ENCODE data around the gene NEK2. TPM values are rescaled to one million over a fixed set of nuclear protein-coding genes. Genes with fewer than 3 reads are reported as not detected.

The NEK2 gene
- total RNA-seq, 1 experiment from 2014 or later: 17.6 TPM

DNA sequence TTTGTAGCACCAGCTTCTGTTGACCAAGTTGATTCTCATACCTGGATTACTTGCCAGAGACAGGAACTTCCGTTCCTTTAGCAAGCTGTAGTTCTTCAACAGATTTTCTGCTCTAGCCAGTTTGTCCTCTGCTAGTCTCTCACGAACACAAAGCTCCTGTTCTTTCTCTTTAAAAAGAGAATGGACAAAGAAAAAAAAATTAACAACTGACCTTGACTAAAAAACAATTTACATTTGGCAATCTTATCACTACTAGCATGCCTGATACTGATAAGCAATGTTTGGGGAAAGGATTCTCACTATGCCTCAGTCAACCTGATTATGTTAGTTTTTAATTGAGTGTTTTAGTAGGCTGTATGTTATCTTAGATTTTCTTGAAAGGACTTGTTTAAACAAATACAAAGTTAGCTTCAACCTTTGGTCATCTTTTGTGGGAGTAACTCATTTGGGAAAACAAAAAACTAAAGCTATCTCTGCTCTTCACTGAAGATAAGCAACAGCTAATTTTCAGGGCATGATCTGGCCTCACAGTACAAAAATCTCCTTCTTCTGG, 8.3 kb downstream of the NEK2 start:
- Mint-ChIP-seq H3K36me3 (ENCODE audit: insufficient read depth in 1 of 3, low read depth in 3 of 3) (peaks cover 13 to 64% (median 49%) of the 10 kb centered on the region in 3 experiments; a peak in 6 of 7 replicates), H3K9me3 (no peaks in the 10 kb centered on the region), H3K27ac (no peak overlapping the region), H3K4me1 (no peaks in the 10 kb centered on the region), H3K4me3 (no peak overlapping the region), H3K27me3 (ENCODE audit: low read depth) (no peaks in the 10 kb centered on the region)
- no peaks in the 10 kb centered on the region; the same call in 1 of the 2 replicates for H3K27me3 ChIP-seq (ENCODE audit: insufficient read depth, low read length)
- H2BK12ac ChIP-seq (ENCODE audit: insufficient read length, low read depth, low read length): no peak overlapping the region
- TF ChIP-seq, protein P1, sequence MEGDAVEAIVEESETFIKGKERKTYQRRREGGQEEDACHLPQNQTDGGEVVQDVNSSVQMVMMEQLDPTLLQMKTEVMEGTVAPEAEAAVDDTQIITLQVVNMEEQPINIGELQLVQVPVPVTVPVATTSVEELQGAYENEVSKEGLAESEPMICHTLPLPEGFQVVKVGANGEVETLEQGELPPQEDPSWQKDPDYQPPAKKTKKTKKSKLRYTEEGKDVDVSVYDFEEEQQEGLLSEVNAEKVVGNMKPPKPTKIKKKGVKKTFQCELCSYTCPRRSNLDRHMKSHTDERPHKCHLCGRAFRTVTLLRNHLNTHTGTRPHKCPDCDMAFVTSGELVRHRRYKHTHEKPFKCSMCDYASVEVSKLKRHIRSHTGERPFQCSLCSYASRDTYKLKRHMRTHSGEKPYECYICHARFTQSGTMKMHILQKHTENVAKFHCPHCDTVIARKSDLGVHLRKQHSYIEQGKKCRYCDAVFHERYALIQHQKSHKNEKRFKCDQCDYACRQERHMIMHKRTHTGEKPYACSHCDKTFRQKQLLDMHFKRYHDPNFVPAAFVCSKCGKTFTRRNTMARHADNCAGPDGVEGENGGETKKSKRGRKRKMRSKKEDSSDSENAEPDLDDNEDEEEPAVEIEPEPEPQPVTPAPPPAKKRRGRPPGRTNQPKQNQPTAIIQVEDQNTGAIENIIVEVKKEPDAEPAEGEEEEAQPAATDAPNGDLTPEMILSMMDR (conservative IDR thresholded peaks at IDR 0.05): no peak
- H2BK20ac ChIP-seq (ENCODE audit: low read depth, low read length, poor library complexity, severe bottlenecking): no peak overlapping the region
- H3T11ph ChIP-seq (ENCODE audit: low read length): no peak overlapping the region
- no peak overlapping the region for H4K5ac ChIP-seq (ENCODE audit: insufficient read length, low read depth, low read length)
- H3K4ac ChIP-seq (ENCODE audit: low read depth, low read length): no peak overlapping the region
- H3K9ac ChIP-seq (ENCODE audit: extremely low read depth, insufficient read length, low read length): no peak overlapping the region
- no peak overlapping the region for H3K23ac ChIP-seq (ENCODE audit: insufficient read length, low read depth, low read length)
- H3K79me1 ChIP-seq (ENCODE audit: insufficient read depth, low read depth, low read length, poor library complexity, severe bottlenecking): no peaks in the 10 kb centered on the region
- H3K9me3 ChIP-seq (ENCODE audit: control insufficient read depth, low read depth, low read length): no peaks in the 10 kb centered on the region
- H4K8ac ChIP-seq (replicated peaks; ENCODE audit: insufficient read length, low read depth, low read length): no peak overlapping the region
- H2BK15ac ChIP-seq (ENCODE audit: low read depth, low read length): no peak overlapping the region
- H4K91ac ChIP-seq (ENCODE audit: insufficient read length, low read depth, low read length): no peak overlapping the region
- H3K27ac ChIP-seq (ENCODE audit: insufficient read length, low read depth, low read length): no peak overlapping the region
- H4K20me1 ChIP-seq (ENCODE audit: control insufficient read depth, insufficient read depth, insufficient read length): no peaks in the 10 kb centered on the region
- no peak overlapping the region for H3K56ac ChIP-seq (ENCODE audit: insufficient read length, low read depth, low read length)
- H3K79me2 ChIP-seq (ENCODE audit: insufficient read depth, low read length): no peaks in the 10 kb centered on the region
- no peak overlapping the region for H3K18ac ChIP-seq (ENCODE audit: insufficient read length, low read depth, low read length)
- WGBS (ENCODE audit: extremely low coverage, insufficient read length, low lambda C conversion rate): no CpG with 5 or more reads among the region's 2 CpGs
- no peak overlapping the region for H3K4me2 ChIP-seq (ENCODE audit: insufficient read depth, insufficient read length, low read length)
- H3K4me1 ChIP-seq (ENCODE audit: insufficient read depth, low read length): no peaks in the 10 kb centered on the region
- no peak overlapping the region for H2AFZ ChIP-seq (ENCODE audit: low read length)
- no peak overlapping the region for H2BK120ac ChIP-seq (ENCODE audit: low read depth, low read length, poor library complexity, severe bottlenecking)
- H2BK5ac ChIP-seq (ENCODE audit: insufficient read length, low read length): no peak overlapping the region
- H2AK5ac ChIP-seq (ENCODE audit: insufficient read length, low read length): no peak overlapping the region
- no peak overlapping the region for H3K14ac ChIP-seq (ENCODE audit: insufficient read depth, low read length)
- DNase-seq: no peak
- no peaks in the 10 kb centered on the region for H3K23me2 ChIP-seq (ENCODE audit: insufficient read length, low read depth, low read length, poor library complexity, severe bottlenecking)
